GM10248 (cell line): ENCODE data around the gene LANCL2.

Experiments
- CTCF ChIA-PET: fragments of 300-600 bp; sonication (Branson Sonifier 250); formaldehyde crosslinking; extraction: SDS; loops from one replicate; lab custom pipeline; 2021; ENCODE audit warnings: antibody characterized with exemption; lab: Yijun Ruan, JAX
- POLR2A ChIA-PET: fragments of 350-650 bp; sonication (Branson Sonifier 250); formaldehyde crosslinking; extraction: SDS; loops from one replicate; lab custom pipeline; 2020; ENCODE audit warnings: antibody characterized with exemption; lab: Yijun Ruan, JAX
- DNase-seq: peaks from one replicate; pipeline ENCODE4 v3.0.0; 2012; ENCODE audit errors: extremely low spot score
- TF ChIP-seq, protein P1 (sequence below): IDR thresholded peaks from 2 replicates; pipeline ENCODE4 v1.5.1; 2012; ENCODE audit warnings: mild to moderate bottlenecking, low read depth; ENCODE audit errors: extremely low read depth, missing control alignments, control extremely low read depth

The LANCL2 gene

DNA sequence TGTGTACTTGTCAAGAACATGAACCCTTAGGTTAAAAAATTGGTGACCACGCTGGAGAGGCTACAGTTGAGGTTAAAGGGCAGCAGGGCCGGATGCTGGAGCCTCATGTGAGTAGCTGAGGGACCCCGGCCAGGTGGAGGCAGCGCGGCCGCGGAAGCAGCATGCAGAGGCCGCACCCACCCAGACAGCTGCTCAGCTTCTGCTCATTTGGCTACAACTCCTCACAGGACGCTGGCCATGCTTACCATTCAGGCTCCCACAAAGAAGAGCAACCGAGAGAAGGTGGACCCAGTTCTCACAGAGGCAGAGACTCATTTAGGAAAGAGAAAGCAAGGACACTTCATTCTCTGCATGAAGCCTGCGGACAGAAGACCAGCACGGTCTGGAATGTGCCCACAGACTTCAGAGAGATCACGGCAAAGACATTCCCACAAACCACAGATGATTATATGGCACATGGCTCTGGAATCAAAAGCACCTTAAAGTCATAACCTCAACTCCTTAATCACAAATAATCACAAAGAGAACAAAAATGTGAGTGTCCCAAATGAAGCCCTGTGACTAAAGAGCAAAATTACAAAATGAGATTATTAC, 112.7 kb downstream of the LANCL2 start:
- ChIA-PET POLR2A (no interaction called here), CTCF (no interaction called here)
- no peak for DNase-seq
- TF ChIP-seq, protein P1, sequence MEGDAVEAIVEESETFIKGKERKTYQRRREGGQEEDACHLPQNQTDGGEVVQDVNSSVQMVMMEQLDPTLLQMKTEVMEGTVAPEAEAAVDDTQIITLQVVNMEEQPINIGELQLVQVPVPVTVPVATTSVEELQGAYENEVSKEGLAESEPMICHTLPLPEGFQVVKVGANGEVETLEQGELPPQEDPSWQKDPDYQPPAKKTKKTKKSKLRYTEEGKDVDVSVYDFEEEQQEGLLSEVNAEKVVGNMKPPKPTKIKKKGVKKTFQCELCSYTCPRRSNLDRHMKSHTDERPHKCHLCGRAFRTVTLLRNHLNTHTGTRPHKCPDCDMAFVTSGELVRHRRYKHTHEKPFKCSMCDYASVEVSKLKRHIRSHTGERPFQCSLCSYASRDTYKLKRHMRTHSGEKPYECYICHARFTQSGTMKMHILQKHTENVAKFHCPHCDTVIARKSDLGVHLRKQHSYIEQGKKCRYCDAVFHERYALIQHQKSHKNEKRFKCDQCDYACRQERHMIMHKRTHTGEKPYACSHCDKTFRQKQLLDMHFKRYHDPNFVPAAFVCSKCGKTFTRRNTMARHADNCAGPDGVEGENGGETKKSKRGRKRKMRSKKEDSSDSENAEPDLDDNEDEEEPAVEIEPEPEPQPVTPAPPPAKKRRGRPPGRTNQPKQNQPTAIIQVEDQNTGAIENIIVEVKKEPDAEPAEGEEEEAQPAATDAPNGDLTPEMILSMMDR: no peak

DNA sequence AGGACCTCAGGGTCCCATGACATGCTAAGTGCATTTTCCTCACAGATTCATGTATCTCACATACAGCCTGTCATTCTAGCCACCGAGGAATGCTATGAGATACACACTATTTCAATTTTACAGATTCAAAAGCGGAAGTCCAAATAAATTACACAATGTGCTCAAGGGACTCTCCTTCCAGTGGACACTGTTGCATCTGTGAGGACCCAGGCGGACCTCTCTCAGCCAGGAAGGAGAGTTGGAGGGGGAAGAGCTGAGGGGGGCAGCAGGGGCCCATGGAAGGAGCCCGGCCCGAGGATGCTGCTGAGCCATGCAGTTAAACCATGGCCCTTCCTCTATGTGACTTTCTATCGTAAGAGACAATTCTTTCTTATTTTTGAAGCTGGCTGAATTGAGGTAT, 113.6 kb downstream of the LANCL2 start:
- TF ChIP-seq, protein P1: no peak
- DNase-seq: no peak
- ChIA-PET POLR2A (no interaction called here), CTCF (interaction anchor here (0.9 to 2.3 kb wide), 3 partner anchors 10 to 114 kb away, joined by 4 to 6 read pairs (median 5); no protein-coding TSS in a partner anchor)

DNA sequence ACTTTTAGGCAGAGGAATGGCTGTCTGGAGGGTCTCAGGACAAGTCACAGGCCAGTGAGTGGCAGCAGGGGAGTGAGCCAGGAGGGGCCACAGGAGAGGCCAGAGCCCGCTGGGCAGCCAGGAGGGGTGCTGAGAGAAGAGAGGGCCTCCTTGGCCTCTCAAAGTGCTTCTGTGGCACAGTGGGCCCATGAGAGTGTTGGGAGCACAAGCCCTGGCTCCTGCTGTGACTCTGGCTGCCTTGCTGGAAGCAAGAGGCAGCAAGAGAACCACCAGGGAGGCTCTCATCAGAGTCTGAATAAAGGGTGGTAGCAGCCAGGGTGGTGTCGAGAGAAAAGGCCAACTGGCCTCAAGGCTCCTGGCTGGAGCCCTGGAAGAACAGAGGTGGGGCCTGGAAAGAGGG, 116.0 kb downstream of the LANCL2 start:
- DNase-seq: no peak
- ChIA-PET CTCF (interaction anchor here (1.0 kb wide), 1 partner anchor 65 kb away, joined by 3 read pairs; no protein-coding TSS in a partner anchor), POLR2A (no interaction called here)
- TF ChIP-seq, protein P1: no peak

DNA sequence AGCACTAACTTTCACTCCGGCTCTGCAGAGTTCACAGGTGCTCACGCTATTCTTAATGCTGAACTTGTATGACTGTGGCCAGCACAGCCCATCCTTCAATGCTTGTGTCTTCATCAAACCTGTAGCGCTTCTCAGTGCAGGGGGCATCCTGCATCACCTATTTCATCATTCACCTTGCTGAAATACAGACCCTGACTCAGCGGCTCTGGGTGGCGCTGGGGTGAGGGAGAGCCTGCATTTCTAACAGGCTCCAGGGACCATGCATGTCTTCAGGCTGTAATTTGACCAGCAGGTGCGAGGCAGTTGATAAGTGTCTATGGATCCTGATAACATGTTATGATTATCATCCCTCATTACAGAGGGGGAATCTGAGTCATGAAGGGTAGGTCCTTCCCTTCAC, 117.9 kb downstream of the LANCL2 start:
- TF ChIP-seq, protein P1: no peak
- CTCF ChIA-PET: interaction anchor here (1.0 kb wide), 1 partner anchor 26 kb away, joined by 4 read pairs; no protein-coding TSS in a partner anchor
- DNase-seq: no peak
- POLR2A ChIA-PET: interaction anchor here (0.6 kb wide), 1 partner anchor 41 kb away, joined by 3 read pairs; no protein-coding TSS in a partner anchor
